Measurements from ENCODE around the gene TMEM212. TPM values are rescaled to one million over a fixed set of nuclear protein-coding genes. Genes with fewer than 3 reads are reported as not detected.

Gene TMEM212
- total RNA-seq, 2 experiments from 2014 or later = not detected

GRCh38 chr3:171845481-171846284 is 2.5 kb downstream of the TMEM212 start:
- H3K36me3 Mint-ChIP-seq (ENCODE audit: low read depth) = no peaks in the 10 kb centered on the region
- peaks cover 5% of the 10 kb centered on the region for H3K4me1 Mint-ChIP-seq (ENCODE audit: low read depth)
- intact Hi-C loops (cut with DNase I, micrococcal nuclease) = no loop called here
- ATAC-seq (ENCODE audit: poor library complexity) = no peak
- H3K27me3 Mint-ChIP-seq = no peaks in the 10 kb centered on the region
- Histone ChIP-seq H3K9me3 (ENCODE audit: control insufficient read depth in 1 of 2, insufficient read depth in 1 of 2, low read length in 2 of 2) (no peaks in the 10 kb centered on the region), H3K36me3 (ENCODE audit: insufficient read depth, low read length) (no peaks in the 10 kb centered on the region), H3K27me3 (ENCODE audit: control insufficient read depth in 1 of 2, insufficient read depth in 2 of 2, low read length in 2 of 2) (no peaks in the 10 kb centered on the region), H3K4me1 (ENCODE audit: insufficient read depth, low read length) (no peaks in the 10 kb centered on the region), H3K27ac (ENCODE audit: low read depth in 1 of 2, low read length in 2 of 2) (no peak overlapping the region), H3K4me3 (ENCODE audit: low read length) (no peak overlapping the region)
- H3K27ac Mint-ChIP-seq = no peak overlapping the region
- CTCF ChIA-PET = no interaction called here
- DNase-seq = no peak
- H3K9me3 Mint-ChIP-seq = no peaks in the 10 kb centered on the region
- POLR2A ChIA-PET = no interaction called here
- no peak overlapping the region for H3K4me3 Mint-ChIP-seq
- TF ChIP-seq CTCF (IDR thresholded peaks at IDR 0.05) = no peak

- ChIA-PET CTCF (no interaction called here), POLR2A (no interaction called here)
- no peak overlapping the region for H3K27ac ChIP-seq (ENCODE audit: low read depth in 1 of 2, low read length in 2 of 2)
- ATAC-seq (ENCODE audit: poor library complexity) (no peak), DNase-seq (no peak)
- H3K4me3 Mint-ChIP-seq = no peak overlapping the region
- no peaks in the 10 kb centered on the region for H3K27me3 ChIP-seq (ENCODE audit: control insufficient read depth in 1 of 2, insufficient read depth in 2 of 2, low read length in 2 of 2)
- intact Hi-C loops (cut with DNase I, micrococcal nuclease) = no loop called here
- no peaks in the 10 kb centered on the region for H3K9me3 Mint-ChIP-seq
- H3K9me3 ChIP-seq (ENCODE audit: control insufficient read depth in 1 of 2, insufficient read depth in 1 of 2, low read length in 2 of 2) = no peaks in the 10 kb centered on the region
- peaks cover 5% of the 10 kb centered on the region for H3K4me1 Mint-ChIP-seq (ENCODE audit: low read depth)
- no peak overlapping the region for H3K27ac Mint-ChIP-seq
- no peaks in the 10 kb centered on the region for H3K36me3 ChIP-seq (ENCODE audit: insufficient read depth, low read length)
- H3K4me1 ChIP-seq (ENCODE audit: insufficient read depth, low read length) = no peaks in the 10 kb centered on the region
- H3K36me3 Mint-ChIP-seq (ENCODE audit: low read depth) = no peaks in the 10 kb centered on the region
- no peak overlapping the region for H3K4me3 ChIP-seq (ENCODE audit: low read length)
- H3K27me3 Mint-ChIP-seq = no peaks in the 10 kb centered on the region
- TF ChIP-seq CTCF (IDR thresholded peaks at IDR 0.05) = no peak
Measured at GRCh38 chr3:171846597-171846996, 3.4 kb downstream of the TMEM212 start.

GRCh38 chr3:171847133-171847532 is 4.0 kb downstream of the TMEM212 start:
- POLR2A ChIA-PET = no interaction called here
- H3K4me3 Mint-ChIP-seq = no peak overlapping the region

More at GRCh38 chr3:171847133-171847532, 4.0 kb downstream of the TMEM212 start:
- no peak overlapping the region for H3K4me3 ChIP-seq (ENCODE audit: low read length)
- H3K9me3 ChIP-seq (ENCODE audit: control insufficient read depth in 1 of 2, insufficient read depth in 1 of 2, low read length in 2 of 2) = no peaks in the 10 kb centered on the region
- H3K36me3 ChIP-seq (ENCODE audit: insufficient read depth, low read length) = no peaks in the 10 kb centered on the region
- H3K27me3 ChIP-seq (ENCODE audit: control insufficient read depth in 1 of 2, insufficient read depth in 2 of 2, low read length in 2 of 2) = no peaks in the 10 kb centered on the region
- CTCF ChIA-PET = no interaction called here
- no peaks in the 10 kb centered on the region for H3K4me1 ChIP-seq (ENCODE audit: insufficient read depth, low read length)
- ATAC-seq (ENCODE audit: poor library complexity) (no peak), DNase-seq (no peak)
- no peak for TF ChIP-seq CTCF (IDR thresholded peaks at IDR 0.05)
- Mint-ChIP-seq H3K4me1 (ENCODE audit: low read depth) (peaks cover 5% of the 10 kb centered on the region), H3K36me3 (ENCODE audit: low read depth) (no peaks in the 10 kb centered on the region), H3K9me3 (no peaks in the 10 kb centered on the region), H3K27me3 (no peaks in the 10 kb centered on the region), H3K27ac (no peak overlapping the region)
- intact Hi-C loops (cut with DNase I, micrococcal nuclease) = no loop called here
- no peak overlapping the region for H3K27ac ChIP-seq (ENCODE audit: low read depth in 1 of 2, low read length in 2 of 2)

All from CD4-positive, alpha-beta T cell (primary cell).